Tibial artery (tissue), 4 donors: ENCODE data around the gene TENT5A.

Experiments
- DNase-seq, 2 donors: peaks; one replicate each; pipeline ENCODE4 v3.0.0-alpha.2; 2019
- H3K27ac ChIP-seq, 2 donors: fragments of 200-600 bp; sonication (generic) in 1 of 2; 1 replicate in 1 of 2; 2 replicates in 1 of 2; pipeline ENCODE4 v1.5.1; 2018 to 2019; ENCODE audit warnings: mild to moderate bottlenecking in 1 of 2
- H3K27me3 ChIP-seq, 2 donors: fragments of 200-600 bp; sonication (generic) in 1 of 2; one replicate each; pipeline versions ENCODE4 v1.5.1 to v1.6.0; 2016 to 2019
- H3K36me3 ChIP-seq, 3 donors: fragments of 200-600 bp; sonication (generic) in 2 of 3; one replicate each; pipeline ENCODE4 v1.5.1; 2016 to 2019; ENCODE audit warnings: mild to moderate bottlenecking in 2 of 3
- H3K4me1 ChIP-seq, 4 donors: fragments of 200-600 bp; sonication (generic) in 2 of 4; 1 replicate in 3 of 4; 2 replicates in 1 of 4; pipeline ENCODE4 v1.5.1; 2016 to 2019
- H3K4me3 ChIP-seq, 2 donors: fragments of 200-600 bp; sonication (generic) in 1 of 2; 1 replicate in 1 of 2; 2 replicates in 1 of 2; pipeline ENCODE4 v1.5.1; 2018 to 2019; ENCODE audit warnings: mild to moderate bottlenecking in 2 of 2
- H3K9me3 ChIP-seq, 3 donors: fragments of 200-600 bp; sonication (generic) in 1 of 3; one replicate each; pipeline ENCODE4 v1.5.1; 2016 to 2019
- CTCF ChIP-seq, 2 experiments: fragments of 200-600 bp in 1 of 2; fragments of 450-650 bp in 1 of 2; IDR thresholded peaks; one replicate each; pipeline ENCODE4 v1.5.1; 2017 to 2019; ENCODE audit warnings: antibody characterized with exemption in 2 of 2, mild to moderate bottlenecking in 1 of 2, moderate library complexity in 1 of 2
- intact Hi-C: fragments of 100-400 bp; cut with DNase I; formaldehyde crosslinking; loops from one replicate; pipeline ENCODE4 v1.15.0; 2023; ENCODE audit warnings: low total_unique reads

TENT5A gene

GRCh38 chr6:81735756-81736380, 16.6 kb downstream of the TENT5A start:
- no peak for TF ChIP-seq CTCF (IDR thresholded peaks at IDR 0.05)
- H3K4me1 ChIP-seq = peaks cover 0 to 9% (median 0%) of the 10 kb centered on the region in 4 donors
- H3K27me3 ChIP-seq = no peaks in the 10 kb centered on the region
- no peak overlapping the region for H3K4me3 ChIP-seq
- intact Hi-C loops = no loop called here
- H3K36me3 ChIP-seq = no peaks in the 10 kb centered on the region
- peaks cover 0 to 5% (median 0%) of the 10 kb centered on the region in 3 donors for H3K9me3 ChIP-seq
- H3K27ac ChIP-seq = no peak overlapping the region
- DNase-seq = no peak

GRCh38 chr6:81734500-81735150, 17.9 kb downstream of the TENT5A start:
- no peak for DNase-seq
- H3K36me3 ChIP-seq = no peaks in the 10 kb centered on the region
- no peak overlapping the region for H3K27ac ChIP-seq
- TF ChIP-seq CTCF (IDR thresholded peaks at IDR 0.05) = no peak
- peaks cover 0 to 5% (median 0%) of the 10 kb centered on the region in 3 donors for H3K9me3 ChIP-seq
- H3K27me3 ChIP-seq = no peaks in the 10 kb centered on the region
- H3K4me3 ChIP-seq = no peak overlapping the region
- H3K4me1 ChIP-seq = peaks cover 0 to 9% (median 0%) of the 10 kb centered on the region in 4 donors
- intact Hi-C loops = no loop called here

GRCh38 chr6:81734081-81734480, 18.4 kb downstream of the TENT5A start:
- DNase-seq = no peak
- Histone ChIP-seq H3K9me3 (peaks cover 0 to 5% (median 0%) of the 10 kb centered on the region in 3 donors), H3K27me3 (no peaks in the 10 kb centered on the region), H3K27ac (no peak overlapping the region), H3K4me1 (peaks cover 0 to 9% (median 0%) of the 10 kb centered on the region in 4 donors), H3K4me3 (no peak overlapping the region), H3K36me3 (no peaks in the 10 kb centered on the region)
- no peak for TF ChIP-seq CTCF (IDR thresholded peaks at IDR 0.05)
- intact Hi-C loops = no loop called here

GRCh38 chr6:81731814-81732213, 20.7 kb downstream of the TENT5A start:
- TF ChIP-seq CTCF (IDR thresholded peaks at IDR 0.05) = no peak
- Histone ChIP-seq H3K4me3 (no peak overlapping the region), H3K9me3 (peaks cover 0 to 5% (median 0%) of the 10 kb centered on the region in 3 donors), H3K4me1 (peaks cover 0 to 9% (median 0%) of the 10 kb centered on the region in 4 donors), H3K27me3 (no peaks in the 10 kb centered on the region), H3K27ac (no peak overlapping the region), H3K36me3 (no peaks in the 10 kb centered on the region)
- intact Hi-C loops = no loop called here
- DNase-seq = no peak

- no peaks in the 10 kb centered on the region for H3K27me3 ChIP-seq
- H3K4me1 ChIP-seq = peaks cover 0 to 9% (median 0%) of the 10 kb centered on the region in 4 donors
- H3K4me3 ChIP-seq = no peak overlapping the region
- H3K36me3 ChIP-seq = no peaks in the 10 kb centered on the region
- H3K9me3 ChIP-seq = no peaks in the 10 kb centered on the region
- no peak overlapping the region for H3K27ac ChIP-seq
- intact Hi-C loops = no loop called here
- DNase-seq = no peak
- no peak for TF ChIP-seq CTCF (IDR thresholded peaks at IDR 0.05)
Observed at GRCh38 chr6:81727876-81728517, 24.5 kb downstream of the TENT5A start.
